ENCODE results near the gene SORL1. TPM values are rescaled to one million over a fixed set of nuclear protein-coding genes. Genes with fewer than 3 reads are reported as not detected.

Gene SORL1
- total and polyA plus RNA-seq, 2 of the 13 experiments (the other 11 are each of a cell fraction or from before 2014, with no cell fraction given): 21.3 to 148 TPM

- TF ChIP-seq ZBTB46 (CRISPR knock-in tag; IDR thresholded peaks at IDR 0.05; ENCODE audit: borderline replicate concordance) (no peak), LRRFIP1 (CRISPR knock-in tag; conservative IDR thresholded peaks at IDR 0.05) (no peak), KAT2B (IDR thresholded peaks at IDR 0.05; ENCODE audit: borderline replicate concordance, low read depth, low read length) (no peak), CENPX (CRISPR knock-in tag; IDR thresholded peaks at IDR 0.05) (no peak), ZKSCAN5 (CRISPR knock-in tag; IDR thresholded peaks at IDR 0.05) (no peak), YEATS2 (CRISPR knock-in tag; IDR thresholded peaks at IDR 0.05; ENCODE audit: borderline replicate concordance) (no peak), CENPT (CRISPR knock-in tag; IDR thresholded peaks at IDR 0.05; ENCODE audit: low read depth) (0 out of 2 replicates have a peak, but pooled peaks have one; percentile 46), ZNF430 (CRISPR knock-in tag; IDR thresholded peaks at IDR 0.05) (no peak), FLYWCH1 (CRISPR knock-in tag; IDR thresholded peaks at IDR 0.05) (no peak), HMG20B (CRISPR knock-in tag; conservative IDR thresholded peaks at IDR 0.05) (no peak), ZNF138 (CRISPR knock-in tag; IDR thresholded peaks at IDR 0.05; ENCODE audit: low read depth) (no peak; the same call in 1 of the 2 replicates), ZNF746 (CRISPR knock-in tag; IDR thresholded peaks at IDR 0.05) (no peak; the same call in 1 of the 2 replicates), ZNF839 (CRISPR knock-in tag; IDR thresholded peaks at IDR 0.05; ENCODE audit: borderline replicate concordance) (no peak), ZNF850 (CRISPR knock-in tag; conservative IDR thresholded peaks at IDR 0.05) (no peak), ZSCAN22 (CRISPR knock-in tag; IDR thresholded peaks at IDR 0.05) (no peak), ATF4 (CRISPR knock-in tag; IDR thresholded peaks at IDR 0.05) (no peak), HDAC6 (IDR thresholded peaks at IDR 0.05; ENCODE audit: low read depth, low read length) (no peak), ETS1 (CRISPR knock-in tag; IDR thresholded peaks at IDR 0.05) (0 out of 2 replicates have a peak, but pooled peaks have one; percentile 68)
Observed at GRCh38 chr11:121451986-121452608, at the start of gene SORL1 (continued).

Data from HepG2 (cell line).